B cell (primary cell): ENCODE results near the gene INF2. TPM values are rescaled to one million over a fixed set of nuclear protein-coding genes. Genes with fewer than 3 reads are reported as not detected.

Experiments used
- ATAC-seq: fragments of 200-7000 bp; cut with Tn5 transposase; one replicate; pipeline ENCODE4 v1.10.0; 2021; ENCODE audit warnings: low read depth, mild to moderate bottlenecking, moderate number of reproducible peaks, moderate library complexity
- CTCF ChIA-PET: fragments of 350-600 bp; sonication (Branson Sonifier 250); formaldehyde crosslinking; loops from one replicate; lab custom pipeline; 2021; ENCODE audit warnings: antibody characterized with exemption, inconsistent platforms; lab: Charles Lee
- POLR2A ChIA-PET: fragments of 350-600 bp; sonication (Branson Sonifier 250); formaldehyde crosslinking; loops from one replicate; lab custom pipeline; 2021; ENCODE audit warnings: antibody characterized with exemption; lab: Charles Lee
- DNase-seq: peaks from one replicate; pipeline ENCODE4 v3.0.0; 2013
- H2AFZ ChIP-seq: 2 replicates; pipeline ENCODE4 v1.6.1; 2012; ENCODE audit warnings: mild to moderate bottlenecking, low read depth, low read length; ENCODE audit not compliant: insufficient read depth, poor library complexity, severe bottlenecking
- H3K27ac ChIP-seq, 2 donors: 1 replicate in 1 of 2; 2 replicates in 1 of 2; pipeline ENCODE4 v1.5.1; 2012 to 2013; ENCODE audit warnings: low read length in 2 of 2, mild to moderate bottlenecking in 2 of 2, moderate library complexity in 1 of 2
- H3K27me3 ChIP-seq, 4 experiments: fragments of 200-600 bp in 1 of 4; sonication (generic) in 1 of 4; replicated peaks in 1 of 4; 1 replicate in 2 of 4; 2 replicates in 2 of 4; pipeline versions ENCODE4 v1.6.1 to v1.7.0; 2013 to 2016; ENCODE audit warnings: low read length in 3 of 4, mild to moderate bottlenecking in 2 of 4, mixed read lengths in 1 of 4, moderate library complexity in 1 of 4; ENCODE audit not compliant: insufficient read depth in 4 of 4, control insufficient read depth in 3 of 4; ENCODE audit errors: control extremely low read depth in 1 of 4
- H3K36me3 ChIP-seq, 2 experiments: replicated peaks in 1 of 2; 1 replicate in 1 of 2; 2 replicates in 1 of 2; pipeline versions ENCODE4 v1.6.1 to v1.7.1; 2013; ENCODE audit warnings: low read length in 1 of 2; ENCODE audit not compliant: insufficient read depth in 2 of 2, control insufficient read depth in 1 of 2; ENCODE audit errors: control extremely low read depth in 1 of 2, extremely low read depth in 1 of 2
- H3K4me1 ChIP-seq, 2 donors: fragments of 200-600 bp in 1 of 2; sonication (generic) in 1 of 2; 1 replicate in 1 of 2; 2 replicates in 1 of 2; pipeline versions ENCODE4 v1.5.1 to v1.6.1; 2013 to 2017; ENCODE audit warnings: low read length in 2 of 2; ENCODE audit not compliant: control insufficient read depth in 2 of 2, insufficient read depth in 2 of 2
- H3K4me2 ChIP-seq: replicated peaks from 2 replicates; pipeline ENCODE3; 2012; ENCODE audit warnings: mild to moderate bottlenecking, low read depth, low read length; ENCODE audit not compliant: poor library complexity, severe bottlenecking
- H3K4me3 ChIP-seq, 5 experiments: fragments of 200-600 bp in 1 of 5; sonication (generic) in 1 of 5; 1 replicate in 3 of 5; 2 replicates in 2 of 5; pipeline versions ENCODE4 v1.5.1 to v1.7.0; 2011 to 2016; ENCODE audit warnings: low read length in 4 of 5, mild to moderate bottlenecking in 4 of 5, low read depth in 2 of 5, control low read depth in 1 of 5, moderate library complexity in 1 of 5; ENCODE audit not compliant: insufficient read depth in 1 of 5; ENCODE audit errors: control extremely low read depth in 1 of 5, extremely low read depth in 1 of 5
- H3K79me2 ChIP-seq: fragments of 200-600 bp; sonication (generic); one replicate; pipeline ENCODE4 v1.6.0; 2016; ENCODE audit warnings: low read length; ENCODE audit not compliant: control insufficient read depth, insufficient read depth
- H3K9ac ChIP-seq: fragments of 200-600 bp; sonication (generic); 2 replicates; pipeline ENCODE4 v1.6.1; 2017; ENCODE audit warnings: mild to moderate bottlenecking, low read length, moderate library complexity
- H3K9me3 ChIP-seq, 3 donors: one replicate each; pipeline versions ENCODE4 v1.6.1 to v1.7.1; 2013; ENCODE audit warnings: low read length in 2 of 3; ENCODE audit not compliant: control insufficient read depth in 2 of 3, insufficient read depth in 1 of 3; ENCODE audit errors: control extremely low read depth in 1 of 3
- H4K20me1 ChIP-seq: 2 replicates; pipeline ENCODE4 v1.6.0; 2012; ENCODE audit warnings: mild to moderate bottlenecking, low read length; ENCODE audit not compliant: insufficient read depth, control insufficient read depth, poor library complexity, severe bottlenecking
- H3K27ac Mint-ChIP-seq: one replicate; pipeline ENCODE4 v1.8.0; 2021; ENCODE audit warnings: mixed read lengths
- H3K27me3 Mint-ChIP-seq: one replicate; pipeline ENCODE4 v1.8.0; 2021; ENCODE audit warnings: mixed read lengths
- H3K4me1 Mint-ChIP-seq: one replicate; pipeline ENCODE4 v1.8.0; 2021; ENCODE audit warnings: mixed read lengths
- H3K4me3 Mint-ChIP-seq: one replicate; pipeline ENCODE4 v1.8.0; 2021; ENCODE audit warnings: mixed read lengths
- H3K9me3 Mint-ChIP-seq: one replicate; pipeline ENCODE4 v1.8.0; 2022; ENCODE audit warnings: mixed read lengths; ENCODE audit not compliant: insufficient read depth
- CTCF ChIP-seq: fragments of 200-600 bp; IDR thresholded peaks from one replicate; pipeline ENCODE4 v1.8.0; 2022; ENCODE audit warnings: antibody characterized with exemption, mild to moderate bottlenecking
- EZH2 ChIP-seq: IDR thresholded peaks from 2 replicates; pipeline ENCODE4 v1.6.1; 2012; ENCODE audit warnings: borderline replicate concordance, low read depth, mild to moderate bottlenecking, moderate library complexity, low read length; ENCODE audit not compliant: insufficient read depth, poor library complexity, severe bottlenecking
- WGBS: methylation state at CpG from one replicate; pipeline ENCODE4 v1.1.5; 2013; ENCODE audit warnings: missing lambda C conversion rate; ENCODE audit not compliant: insufficient coverage; 5-methylcytosine and 5-hydroxymethylcytosine counted together
- intact Hi-C: fragments of 100-400 bp; cut with micrococcal nuclease; formaldehyde crosslinking; loops from one replicate; pipeline ENCODE4 v1.10.0; 2022
- polyA plus RNA-seq: library from polyadenylated mRNA; depleted of rRNA; stranded (reverse); fragments of >200 nt; gene quantifications from 2 replicates; pipeline ENCODE4 v1.2.3, GENCODE V29; 2012
- total RNA-seq, 2 donors: library from RNA; stranded (reverse); fragments of 120-200 nt in 1 of 2; gene quantifications; 1 replicate in 1 of 2; 2 replicates in 1 of 2; pipeline versions ENCODE4 v1.2.3 to v1.2.4, GENCODE V29; 2013 to 2022

INF2 gene
- total and polyA plus RNA-seq, 2 donors (not counting 1 experiment from before 2014, with no cell fraction given), result 90.2 to 100 TPM

- peaks cover 0 to 18% (median 0%) of the 10 kb centered on the region in 3 donors for H3K9me3 ChIP-seq
- ATAC-seq, result no peak
- peak overlapping the region; percentile 96 for H3K4me2 ChIP-seq
- H3K36me3 ChIP-seq, result no peaks in the 10 kb centered on the region
- Mint-ChIP-seq H3K4me3 (peak overlapping the region; percentile 84), H3K9me3 (no peaks in the 10 kb centered on the region), H3K27me3 (no peaks in the 10 kb centered on the region), H3K27ac (peak overlapping the region; percentile 99), H3K4me1 (peaks cover 83% of the 10 kb centered on the region)
- DNase-seq, result no peak
- no peak overlapping the region for H2AFZ ChIP-seq
- H3K4me1 ChIP-seq, result peaks cover 70 to 88% of the 10 kb centered on the region in 2 donors
- ChIA-PET CTCF (interaction anchor here (1.0 to 3.9 kb wide), 4 partner anchors 7 to 49 kb away, joined by 4 to 37 read pairs (median 10); no protein-coding TSS in a partner anchor), POLR2A (interaction anchor here (1.0 to 1.9 kb wide), 3 partner anchors 18 to 22 kb away, joined by 5 to 23 read pairs (median 11); no protein-coding TSS in a partner anchor)
- intact Hi-C loops, result no loop called here
- H4K20me1 ChIP-seq, result no peaks in the 10 kb centered on the region
- H3K4me3 ChIP-seq, result peak overlapping the region in 1 of 5 experiments; percentile 59
- 48% methylated on average over 3 of the region's 5 CpGs for whole genome bisulfite sequencing
- peak overlapping the region; percentile 98 to 100 for H3K27ac ChIP-seq
- peak overlapping the region; percentile 64 for H3K9ac ChIP-seq
- TF ChIP-seq EZH2, result no peak
- TF ChIP-seq CTCF, result no peak
- H3K79me2 ChIP-seq, result no peaks in the 10 kb centered on the region
- no peaks in the 10 kb centered on the region for H3K27me3 ChIP-seq
Measured at GRCh38 chr14:104659146-104659545, 30.3 kb upstream of the INF2 start.

DNA sequence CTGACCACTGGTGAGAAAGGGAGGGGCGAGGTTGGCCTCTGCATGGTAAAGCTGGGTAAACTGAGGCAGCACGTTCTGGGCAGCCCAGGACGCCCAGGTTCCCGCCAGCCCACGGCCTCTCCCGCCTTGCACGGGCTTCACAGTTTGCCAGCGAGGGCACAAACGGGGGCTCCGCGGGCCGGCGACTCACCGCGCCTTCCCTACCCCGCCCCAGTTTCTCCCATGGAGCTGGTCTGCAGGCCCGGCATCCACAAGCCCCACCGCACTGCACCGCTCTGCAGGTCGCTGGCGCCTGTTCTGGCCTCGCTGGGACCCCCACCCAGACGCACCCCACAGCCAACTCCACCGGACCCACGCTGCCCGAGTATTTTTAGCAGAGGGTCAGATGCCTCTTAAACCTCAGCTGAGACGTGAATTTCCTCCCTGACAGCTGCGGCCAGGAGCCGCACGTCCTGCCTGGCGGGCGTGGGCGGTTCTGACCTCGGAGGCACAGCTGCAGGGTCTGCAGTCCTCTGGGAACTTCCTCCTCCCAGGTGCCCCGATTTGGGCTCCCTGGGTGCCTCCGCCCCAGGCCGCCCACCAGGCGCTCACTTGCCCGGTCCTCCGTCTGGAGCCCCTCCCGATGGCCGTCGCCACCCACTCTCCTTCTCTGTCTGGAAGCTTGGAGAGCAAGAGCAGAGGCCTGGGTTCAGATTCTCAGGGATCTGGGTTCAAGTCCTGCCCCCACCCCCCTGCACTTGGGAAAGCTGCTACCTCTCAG, 29.5 kb upstream of the INF2 start:
- H3K9me3 ChIP-seq, result peaks cover 0 to 18% (median 0%) of the 10 kb centered on the region in 3 donors
- DNase-seq, result peak; percentile 73
- H3K9me3 Mint-ChIP-seq, result no peaks in the 10 kb centered on the region
- peak overlapping the region; percentile 98 to 100 for H3K27ac ChIP-seq
- no peaks in the 10 kb centered on the region for H4K20me1 ChIP-seq
- peak overlapping the region; percentile 19 for H2AFZ ChIP-seq
- ATAC-seq, result no peak
- H3K4me1 ChIP-seq, result peaks cover 78 to 92% of the 10 kb centered on the region in 2 donors
- H3K27ac Mint-ChIP-seq, result peak overlapping the region; percentile 99
- H3K4me2 ChIP-seq, result peak overlapping the region; percentile 96
- H3K79me2 ChIP-seq, result no peaks in the 10 kb centered on the region
- peak overlapping the region; percentile 84 for H3K4me3 Mint-ChIP-seq
- intact Hi-C loops, result loop anchor here (1.0 to 2.0 kb wide), 2 partner anchors 21 to 93 kb away; partner anchors contain the start of gene SIVA1
- H3K27me3 ChIP-seq, result no peaks in the 10 kb centered on the region
- TF ChIP-seq CTCF (no peak), EZH2 (no peak)
- no peaks in the 10 kb centered on the region for H3K27me3 Mint-ChIP-seq
- ChIA-PET POLR2A (interaction anchor here (1.6 to 1.9 kb wide), 2 partner anchors 17 to 21 kb away, joined by 5 to 11 read pairs; no protein-coding TSS in a partner anchor), CTCF (interaction anchor here (1.0 to 2.1 kb wide), 4 partner anchors 8 to 21 kb away, joined by 4 to 11 read pairs (median 8); no protein-coding TSS in a partner anchor)
- 2% methylated on average over 42 of the region's 43 CpGs for WGBS
- peak overlapping the region in 4 of 5 experiments; percentile 30 to 59 (median 48) for H3K4me3 ChIP-seq
- H3K36me3 ChIP-seq, result no peaks in the 10 kb centered on the region
- peak overlapping the region; percentile 64 for H3K9ac ChIP-seq
- H3K4me1 Mint-ChIP-seq, result peaks cover 88% of the 10 kb centered on the region
